Measurements from ENCODE around the gene CCNYL1. TPM values are rescaled to one million over a fixed set of nuclear protein-coding genes. Genes with fewer than 3 reads are reported as not detected.

Gene CCNYL1
- 14.9 to 26.9 TPM (median 23.8 TPM) in 5 replicates for total RNA-seq (2022; extraction: Qiagen RNA extraction; ENCODE audit: low read depth)

GRCh38 chr2:207710814-207711740 is at the start of gene CCNYL1:
Gene CCNYL1 (plus strand): TSS chr2:207711640. CDS start chr2:207711897, 257 bp downstream.

Other genes with a start within 250 kb of the CCNYL1 start
- 17.6 to 30.7 TPM (median 25.7 TPM) in 5 replicates for gene CREB1, start 181.7 kb upstream of the CCNYL1 start, total RNA-seq (2022; extraction: Qiagen RNA extraction; ENCODE audit: low read depth)
- gene METTL21A, start 86.2 kb upstream of the CCNYL1 start, total RNA-seq (2022; extraction: Qiagen RNA extraction; ENCODE audit: low read depth), result 24.9 to 33.9 TPM (median 31.5 TPM) in 5 replicates
- 4.3 to 5.7 TPM (median 5.5 TPM) in 5 replicates for gene FZD5, start 58.3 kb downstream of the CCNYL1 start, total RNA-seq (2022; extraction: Qiagen RNA extraction; ENCODE audit: low read depth)